Effector memory CD8-positive, alpha-beta T cell (primary cell): ENCODE data around the gene PPP1R13L.
"Not testable (repeated sequence)": the region's sequence is repeated elsewhere in the genome, so short reads cannot be mapped to it uniquely, and the experiment has no call there.

Experiments used
- ATAC-seq: fragments of 150-1000 bp; cut with Tn5 transposase; replicated peaks from 2 replicates; pipeline ENCODE4 v1.10.0; 2021; ENCODE audit warnings: mild to moderate bottlenecking, moderate library complexity
- DNase-seq, 3 experiments: peaks; one replicate each; pipeline ENCODE4 v3.0.0; 2021
- H3K27ac Mint-ChIP-seq, 2 donors: one replicate each; pipeline ENCODE4 v1.8.0; 2022; ENCODE audit warnings: mild to moderate bottlenecking in 2 of 2, mixed read lengths in 2 of 2, moderate library complexity in 2 of 2
- H3K27me3 Mint-ChIP-seq, 2 donors: one replicate each; pipeline ENCODE4 v1.8.0; 2022; ENCODE audit warnings: mixed read lengths in 2 of 2
- H3K36me3 Mint-ChIP-seq: one replicate; pipeline ENCODE4 v1.8.0; 2022; ENCODE audit warnings: mild to moderate bottlenecking, moderate library complexity, mixed read lengths; ENCODE audit not compliant: insufficient read depth
- H3K4me1 Mint-ChIP-seq, 2 donors: one replicate each; pipeline ENCODE4 v1.8.0; 2022; ENCODE audit warnings: low read depth in 2 of 2, mixed read lengths in 2 of 2
- H3K4me3 Mint-ChIP-seq, 2 donors: one replicate each; pipeline ENCODE4 v1.8.0; 2022; ENCODE audit warnings: mild to moderate bottlenecking in 2 of 2, mixed read lengths in 2 of 2, moderate library complexity in 2 of 2
- H3K9me3 Mint-ChIP-seq, 2 donors: one replicate each; pipeline ENCODE4 v1.8.0; 2022; ENCODE audit warnings: mixed read lengths in 2 of 2

The PPP1R13L gene

DNA sequence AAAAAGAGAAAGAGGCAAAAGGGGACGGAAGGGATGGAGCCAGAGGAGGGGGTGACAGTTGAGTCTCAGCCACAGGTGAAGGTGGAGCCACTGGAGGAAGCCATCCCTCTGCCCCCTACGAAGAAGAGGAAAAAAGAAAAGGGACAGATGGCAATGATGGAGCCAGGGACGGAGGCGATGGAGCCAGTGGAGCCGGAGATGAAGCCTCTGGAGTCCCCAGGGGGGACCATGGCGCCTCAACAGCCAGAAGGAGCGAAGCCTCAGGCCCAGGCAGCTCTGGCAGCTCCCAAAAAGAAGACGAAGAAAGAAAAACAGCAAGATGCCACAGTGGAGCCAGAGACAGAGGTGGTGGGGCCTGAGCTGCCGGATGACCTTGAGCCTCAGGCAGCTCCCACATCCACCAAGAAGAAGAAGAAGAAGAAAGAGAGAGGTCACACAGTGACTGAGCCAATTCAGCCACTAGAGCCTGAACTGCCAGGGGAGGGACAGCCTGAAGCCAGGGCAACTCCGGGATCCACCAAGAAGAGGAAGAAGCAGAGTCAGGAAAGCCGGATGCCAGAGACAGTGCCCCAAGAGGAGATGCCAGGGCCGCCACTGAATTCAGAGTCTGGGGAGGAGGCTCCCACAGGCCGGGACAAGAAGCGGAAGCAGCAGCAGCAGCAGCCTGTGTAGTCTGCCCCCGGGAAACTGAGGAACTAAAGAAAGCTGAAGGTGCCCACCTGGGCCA is 4.1 kb upstream of the PPP1R13L start:
- H3K4me1 Mint-ChIP-seq: peaks cover 23 to 25% of the 10 kb centered on the region in 2 donors
- ATAC-seq (no peak), DNase-seq (no peak)
- H3K9me3 Mint-ChIP-seq: no peaks in the 10 kb centered on the region
- H3K36me3 Mint-ChIP-seq: peaks cover 32% of the 10 kb centered on the region
- H3K4me3 Mint-ChIP-seq: no peak overlapping the region
- H3K27ac Mint-ChIP-seq: no peak overlapping the region
- H3K27me3 Mint-ChIP-seq: peaks cover 14% of the 10 kb centered on the region in 2 donors

DNA sequence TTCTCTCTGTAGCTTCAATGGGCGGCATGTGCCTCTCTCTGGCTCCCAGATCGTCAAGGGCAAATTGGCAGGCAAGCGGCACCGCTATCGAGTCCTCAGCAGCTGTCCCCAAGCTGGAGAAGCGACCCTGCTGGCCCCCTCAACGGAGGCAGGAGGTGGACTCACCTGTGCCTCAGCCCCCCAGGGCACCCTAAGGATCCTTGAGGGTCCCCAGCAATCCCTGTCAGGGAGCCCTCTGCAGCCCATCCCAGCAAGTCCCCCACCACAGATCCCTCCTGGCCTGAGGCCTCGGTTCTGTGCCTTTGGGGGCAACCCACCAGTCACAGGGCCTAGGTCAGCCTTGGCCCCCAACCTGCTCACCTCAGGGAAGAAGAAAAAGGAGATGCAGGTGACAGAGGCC is 3.3 kb upstream of the PPP1R13L start:
- peak overlapping the region in 1 of 2 donors; percentile 15 for H3K27ac Mint-ChIP-seq
- peaks cover 22 to 23% of the 10 kb centered on the region in 2 donors for H3K27me3 Mint-ChIP-seq
- no peaks in the 10 kb centered on the region for H3K9me3 Mint-ChIP-seq
- peaks cover 28% of the 10 kb centered on the region for H3K36me3 Mint-ChIP-seq
- DNase-seq (no peak), ATAC-seq (no peak)
- peaks cover 30% of the 10 kb centered on the region in 2 donors for H3K4me1 Mint-ChIP-seq
- H3K4me3 Mint-ChIP-seq: no peak overlapping the region

DNA sequence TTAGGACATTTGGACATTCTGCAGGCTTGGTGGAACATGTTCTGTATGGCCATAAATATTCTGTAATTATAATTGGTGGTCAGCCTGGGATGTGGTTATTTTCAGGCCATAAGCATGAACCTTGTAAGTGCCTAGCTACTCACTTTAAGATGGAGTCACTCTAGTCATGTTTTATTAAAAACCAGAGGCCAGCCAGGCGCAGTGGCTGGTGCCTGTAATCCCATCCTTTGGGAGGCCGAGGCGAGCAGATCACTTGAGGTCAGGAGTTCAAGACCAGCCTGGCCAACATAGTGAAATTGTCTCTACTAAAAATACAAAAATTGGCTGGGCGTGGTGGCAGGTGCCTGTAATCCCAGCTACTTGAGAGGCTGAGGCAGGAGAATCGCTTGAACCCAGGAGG is 2.7 kb upstream of the PPP1R13L start:
- not testable (repeated sequence) for H3K27ac Mint-ChIP-seq, ATAC-seq, DNase-seq, H3K4me3 Mint-ChIP-seq, H3K9me3 Mint-ChIP-seq
- peaks cover 22 to 29% of the 10 kb centered on the region in 2 donors for H3K27me3 Mint-ChIP-seq
- H3K36me3 Mint-ChIP-seq: peaks cover 23% of the 10 kb centered on the region
- H3K4me1 Mint-ChIP-seq: peaks cover 30% of the 10 kb centered on the region in 2 donors

DNA sequence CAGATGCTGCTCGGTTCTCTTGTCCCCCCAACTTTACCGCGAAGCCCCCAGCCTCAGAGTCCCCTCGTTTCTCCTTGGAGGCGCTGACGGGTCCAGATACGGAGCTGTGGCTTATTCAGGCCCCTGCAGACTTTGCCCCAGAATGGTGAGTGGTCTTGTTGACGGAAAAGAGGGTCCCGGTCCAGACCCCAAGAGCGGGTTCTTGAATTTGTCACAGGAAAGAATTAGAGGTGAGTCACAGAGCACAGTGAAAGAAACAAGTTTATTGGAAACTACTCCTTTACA is 2.2 kb upstream of the PPP1R13L start:
- DNase-seq (no peak), ATAC-seq (no peak)
- H3K27ac Mint-ChIP-seq: peak overlapping the region in 1 of 2 donors; percentile 89
- peaks cover 30% of the 10 kb centered on the region in 2 donors for H3K4me1 Mint-ChIP-seq
- H3K36me3 Mint-ChIP-seq: peaks cover 23% of the 10 kb centered on the region
- peak overlapping the region; percentile 94 to 96 for H3K4me3 Mint-ChIP-seq
- H3K27me3 Mint-ChIP-seq: peaks cover 22 to 33% of the 10 kb centered on the region in 2 donors
- no peaks in the 10 kb centered on the region for H3K9me3 Mint-ChIP-seq

DNA sequence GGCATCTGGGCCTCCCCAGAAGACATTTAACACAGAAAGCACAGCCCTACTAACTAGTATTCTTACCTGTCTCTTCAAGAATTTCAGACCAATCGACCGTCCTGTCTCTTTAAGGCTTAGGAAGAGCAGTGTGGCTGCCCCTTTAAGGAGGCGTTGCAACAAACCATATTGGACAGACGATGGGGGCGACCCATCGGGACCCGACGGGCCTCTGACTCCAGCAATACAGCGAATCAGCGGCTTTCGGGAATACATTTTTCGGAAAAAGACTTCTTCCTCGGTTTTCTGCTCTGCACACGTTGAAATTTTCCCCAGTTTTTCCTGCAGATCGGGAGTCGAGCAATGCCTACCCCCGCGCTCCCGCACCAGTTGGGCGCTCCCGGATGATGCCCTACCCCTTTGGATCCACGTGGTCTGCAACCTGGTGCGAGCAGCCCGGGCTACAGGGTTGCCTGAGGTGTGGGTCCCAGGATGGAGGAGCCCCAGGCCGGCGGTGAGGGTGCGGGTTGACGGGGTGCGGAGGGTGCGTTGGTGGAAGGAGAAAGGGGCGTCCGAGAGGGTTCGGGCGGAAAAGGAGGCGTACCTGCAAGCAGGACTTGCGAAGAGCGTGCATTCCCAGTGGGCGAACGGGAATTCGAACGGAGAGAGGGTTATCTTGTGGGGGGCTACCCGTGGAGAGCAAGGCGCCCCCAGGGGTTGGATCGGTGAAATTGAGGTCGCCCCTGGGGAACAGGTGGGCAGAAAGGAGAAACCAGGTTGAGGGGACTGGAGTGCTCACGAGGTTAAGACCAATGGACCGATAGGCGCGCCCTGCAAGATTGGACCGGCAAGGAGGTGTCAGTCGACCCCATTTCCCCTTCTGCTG is 1.6 kb upstream of the PPP1R13L start, which contains the start of gene POLR1G:
Gene POLR1G, plus strand, starts transcription at position 419 of the 865 bp plus-strand sequence. Its CDS starts 53 bp downstream, at position 472.
- peaks cover 23% of the 10 kb centered on the region for H3K36me3 Mint-ChIP-seq
- no peaks in the 10 kb centered on the region for H3K9me3 Mint-ChIP-seq
- H3K27me3 Mint-ChIP-seq: peaks cover 22 to 33% of the 10 kb centered on the region in 2 donors

DNA sequence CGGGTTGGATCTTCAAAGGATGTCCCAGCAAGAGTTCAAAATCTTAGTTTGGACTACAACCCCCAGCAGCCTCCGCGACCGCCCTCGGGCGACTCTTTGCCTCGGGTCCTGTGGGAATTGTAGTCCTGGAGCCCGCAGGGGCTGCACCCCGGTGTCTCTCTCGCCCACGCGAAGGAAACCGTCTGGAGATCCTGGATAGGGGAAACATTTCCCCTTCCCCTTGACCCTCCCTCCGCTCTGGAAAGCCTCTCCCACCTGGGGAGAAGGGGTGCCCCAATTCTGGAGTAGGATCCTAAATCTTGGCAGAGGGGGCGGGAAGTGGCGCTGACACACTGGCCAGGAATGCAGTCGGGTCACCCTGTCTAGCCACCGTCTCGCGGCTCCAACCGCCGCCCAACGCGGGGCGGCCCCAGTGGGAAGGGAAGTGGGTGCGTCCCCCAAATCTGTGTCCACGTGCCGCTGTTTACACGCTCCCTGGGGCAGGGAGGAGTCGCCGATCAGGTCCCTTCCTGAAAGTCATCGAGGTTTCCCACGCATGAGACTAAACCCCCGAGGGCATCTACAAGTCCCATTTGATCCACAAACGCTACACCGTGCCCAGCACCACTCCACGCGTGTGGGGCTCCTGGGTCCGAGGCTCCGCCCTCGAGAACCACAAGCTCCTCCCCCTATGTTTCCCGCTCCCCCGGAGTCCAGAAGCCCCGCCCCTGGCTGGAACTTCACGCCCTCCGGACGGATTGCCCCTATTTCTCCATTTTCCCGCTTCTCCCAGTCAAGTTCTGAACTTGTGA is 761 bp upstream of the PPP1R13L start:
- peak overlapping the region; percentile 94 to 96 for H3K4me3 Mint-ChIP-seq
- H3K4me1 Mint-ChIP-seq: peaks cover 30% of the 10 kb centered on the region in 2 donors
- ATAC-seq (peak; percentile 71), DNase-seq (peak; percentile 80 to 84 (median 82))
- peak overlapping the region; percentile 89 to 96 for H3K27ac Mint-ChIP-seq
- H3K27me3 Mint-ChIP-seq: peaks cover 22 to 33% of the 10 kb centered on the region in 2 donors
- H3K36me3 Mint-ChIP-seq: peaks cover 23% of the 10 kb centered on the region
- H3K9me3 Mint-ChIP-seq: no peaks in the 10 kb centered on the region

More for the DNA sequence above, 1.6 kb upstream of the PPP1R13L start, which contains the start of gene POLR1G:
- peaks cover 30% of the 10 kb centered on the region in 2 donors for H3K4me1 Mint-ChIP-seq
- peak within 1 kb of the TSS; percentile 89 to 96 for H3K27ac Mint-ChIP-seq
- peak; percentile 72 for ATAC-seq
- peak within 1 kb of the TSS; percentile 94 to 96 for H3K4me3 Mint-ChIP-seq
- peak; percentile 66 to 76 (median 68) for DNase-seq

DNA sequence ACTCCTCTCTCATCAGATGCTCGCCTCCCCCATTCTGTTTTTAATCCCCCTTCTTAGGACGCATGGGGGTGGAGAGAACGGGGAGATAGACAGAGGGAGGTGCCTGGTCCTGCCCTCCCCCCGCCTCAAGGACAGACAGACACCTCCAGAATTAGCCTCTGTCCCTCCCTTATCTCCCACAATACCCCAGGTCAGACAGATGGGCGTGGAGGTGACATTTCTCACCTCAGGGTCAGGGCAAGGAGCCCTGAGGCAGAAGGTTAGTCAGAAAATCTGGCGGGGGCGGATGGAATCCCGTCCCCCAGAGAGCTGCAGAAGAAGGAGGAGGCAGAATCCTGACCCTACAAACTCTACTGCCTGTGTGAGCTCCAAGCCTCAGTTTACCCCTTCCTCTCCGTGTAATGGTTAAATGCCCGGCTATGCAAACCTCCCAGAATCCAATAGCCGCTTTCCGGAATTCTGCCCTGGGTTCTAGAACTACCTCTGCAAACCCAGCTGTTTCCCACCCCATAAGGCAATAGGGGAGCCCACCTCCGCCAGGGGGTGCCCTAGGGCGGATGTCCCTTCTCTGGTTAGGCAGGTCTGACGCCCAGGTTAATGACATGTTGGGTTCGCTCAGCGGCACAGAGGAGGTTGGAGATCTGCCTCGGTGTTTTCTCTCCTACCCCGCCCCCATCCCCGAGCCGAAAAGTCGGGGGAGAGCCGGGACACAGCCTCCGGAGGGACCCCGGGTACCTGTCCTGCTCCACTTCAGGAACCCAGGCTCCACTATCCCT is 900 bp downstream of the PPP1R13L start:
- peak; percentile 18 for ATAC-seq
- peaks cover 22 to 33% of the 10 kb centered on the region in 2 donors for H3K27me3 Mint-ChIP-seq
- H3K36me3 Mint-ChIP-seq: peaks cover 22% of the 10 kb centered on the region

DNA sequence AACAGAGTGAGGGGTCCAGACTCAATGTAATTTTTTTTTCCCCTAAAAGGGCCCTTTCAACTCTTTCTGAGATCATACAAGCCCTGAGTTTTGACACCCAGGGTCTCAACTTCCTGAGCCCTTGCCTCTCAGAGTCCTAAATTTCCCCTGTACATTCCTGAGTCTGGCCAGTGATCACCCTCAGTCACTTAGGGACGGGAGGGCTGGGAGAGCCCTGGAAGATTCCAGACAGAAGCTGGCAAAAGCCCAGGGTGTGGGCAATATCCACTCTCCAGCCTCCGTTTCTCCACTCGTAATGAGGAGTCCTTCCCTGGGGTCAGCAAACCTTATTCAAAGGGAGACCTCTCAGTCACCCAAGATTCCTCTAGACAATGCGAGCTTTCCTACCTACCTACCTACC is 1.6 kb downstream of the PPP1R13L start:
- no peaks in the 10 kb centered on the region for H3K9me3 Mint-ChIP-seq
- peaks cover 34 to 35% of the 10 kb centered on the region in 2 donors for H3K4me1 Mint-ChIP-seq
- ATAC-seq (no peak), DNase-seq (no peak)
- no peak overlapping the region for H3K4me3 Mint-ChIP-seq
- no peak overlapping the region for H3K27ac Mint-ChIP-seq
- peaks cover 17% of the 10 kb centered on the region for H3K36me3 Mint-ChIP-seq
- H3K27me3 Mint-ChIP-seq: peaks cover 29 to 40% of the 10 kb centered on the region in 2 donors

More for the DNA sequence above, 900 bp downstream of the PPP1R13L start:
- peaks cover 30% of the 10 kb centered on the region in 2 donors for H3K4me1 Mint-ChIP-seq
- DNase-seq: peak; percentile 63 to 74 (median 68)
- H3K4me3 Mint-ChIP-seq: peak overlapping the region; percentile 94 to 96
- H3K27ac Mint-ChIP-seq: peak overlapping the region in 1 of 2 donors; percentile 8
- no peaks in the 10 kb centered on the region for H3K9me3 Mint-ChIP-seq

DNA sequence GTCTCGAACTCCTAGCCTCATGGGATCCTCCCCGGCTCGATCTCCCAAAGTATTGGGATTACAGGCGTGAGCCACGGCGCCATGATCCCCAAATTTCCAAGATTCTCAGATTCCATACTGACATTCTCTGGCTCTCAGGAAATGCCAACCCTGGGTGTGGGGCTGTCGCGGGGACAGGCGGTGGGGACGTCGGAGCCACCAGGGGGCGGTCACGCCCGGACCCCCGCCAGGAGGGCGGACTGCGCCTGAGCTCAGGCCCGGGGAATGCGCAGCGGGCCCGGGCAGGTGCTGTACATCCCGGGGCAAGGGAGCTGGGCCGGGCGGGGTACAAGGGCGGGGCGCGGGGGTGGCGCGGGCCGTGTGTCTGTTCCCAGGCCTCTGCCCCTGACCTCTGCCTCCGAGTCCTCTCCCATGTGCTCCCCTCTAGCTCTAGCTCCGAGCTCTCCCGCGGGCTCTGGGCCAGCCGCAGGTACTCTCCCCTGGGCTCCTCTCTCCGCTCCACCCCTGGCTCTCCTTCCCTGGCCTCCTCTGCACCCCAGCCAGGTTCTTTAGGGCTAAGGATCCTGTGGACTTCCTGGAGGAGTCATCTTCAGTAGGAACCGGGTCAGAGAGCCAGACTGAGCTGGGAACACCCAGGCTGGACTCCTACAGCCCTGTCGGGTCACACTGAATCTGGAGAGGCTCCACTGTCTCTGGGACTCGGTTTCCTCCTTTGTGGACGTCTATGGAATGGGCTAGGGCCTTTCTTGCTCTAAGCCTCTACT is 2.4 kb downstream of the PPP1R13L start:
- Mint-ChIP-seq H3K27ac (no peak overlapping the region), H3K4me3 (no peak overlapping the region), H3K4me1 (peaks cover 36% of the 10 kb centered on the region in 2 donors), H3K36me3 (peaks cover 17% of the 10 kb centered on the region), H3K27me3 (peaks cover 31 to 48% of the 10 kb centered on the region in 2 donors), H3K9me3 (no peaks in the 10 kb centered on the region)
- ATAC-seq (no peak), DNase-seq (no peak)

DNA sequence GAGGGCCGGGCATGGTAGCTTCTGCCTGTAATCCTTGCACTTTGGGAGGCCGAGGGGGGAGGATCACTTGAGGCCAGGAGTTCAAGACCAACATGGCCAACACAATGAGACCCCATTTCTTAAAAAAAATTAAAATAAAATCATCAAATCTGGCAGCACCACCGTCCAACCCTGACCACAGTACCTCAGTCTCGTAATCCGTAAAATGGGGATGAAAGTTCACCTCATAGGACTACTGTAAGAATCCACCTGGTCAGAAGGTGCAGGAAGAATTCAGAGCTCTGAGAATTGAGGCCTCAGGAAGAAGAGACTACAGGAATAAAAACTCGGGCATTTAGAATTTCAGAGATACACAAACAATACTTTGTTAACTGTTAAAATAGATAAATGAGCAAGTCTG is 3.1 kb downstream of the PPP1R13L start:
- peaks cover 34 to 36% of the 10 kb centered on the region in 2 donors for H3K4me1 Mint-ChIP-seq
- H3K4me3 Mint-ChIP-seq: no peak overlapping the region
- H3K27ac Mint-ChIP-seq: no peak overlapping the region
- DNase-seq (no peak), ATAC-seq (no peak)
- peaks cover 38 to 54% of the 10 kb centered on the region in 2 donors for H3K27me3 Mint-ChIP-seq
- no peaks in the 10 kb centered on the region for H3K9me3 Mint-ChIP-seq
- peaks cover 17% of the 10 kb centered on the region for H3K36me3 Mint-ChIP-seq

DNA sequence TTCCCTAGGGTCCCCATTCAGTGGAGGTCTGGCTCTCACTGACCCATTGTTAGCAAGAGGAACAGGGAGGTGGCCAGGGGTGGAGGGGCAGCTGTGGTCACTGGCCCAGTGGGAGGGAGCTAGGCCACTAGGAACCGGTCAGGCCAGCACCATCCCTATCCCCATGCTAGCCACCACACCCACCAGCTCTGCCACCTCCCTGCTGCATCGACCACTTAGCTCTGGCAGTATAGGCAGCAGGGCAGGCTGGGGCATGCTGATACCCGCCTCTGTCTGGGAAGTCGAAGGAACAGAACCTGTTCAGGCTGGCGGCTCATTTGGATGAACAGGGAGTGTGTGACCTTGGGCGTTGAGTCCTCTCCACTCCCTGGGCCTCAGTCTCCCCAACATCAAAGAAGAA is 4.7 kb downstream of the PPP1R13L start:
- peaks cover 35 to 66% of the 10 kb centered on the region in 2 donors for H3K27me3 Mint-ChIP-seq
- peaks cover 22 to 23% of the 10 kb centered on the region in 2 donors for H3K4me1 Mint-ChIP-seq
- H3K36me3 Mint-ChIP-seq: peaks cover 2% of the 10 kb centered on the region
- no peaks in the 10 kb centered on the region for H3K9me3 Mint-ChIP-seq
- no peak overlapping the region for H3K27ac Mint-ChIP-seq
- ATAC-seq (no peak), DNase-seq (no peak)
- no peak overlapping the region for H3K4me3 Mint-ChIP-seq
